Endothelial cell of umbilical vein (primary cell): ENCODE data around the gene KAZN. TPM values are rescaled to one million over a fixed set of nuclear protein-coding genes. Genes with fewer than 3 reads are reported as not detected.

Experiments
- BruUV-seq: library from RNA; stranded (reverse); fragments of 400-500 nt; replicated peaks from 2 replicates; lab custom pipeline; 2021; lab: Mats Ljungman, UMichigan
- CTCF ChIA-PET: fragments of 300-600, 350-600 bp; sonication (Branson Sonifier 250); formaldehyde crosslinking; loops from one replicate; lab custom pipeline; 2021; ENCODE audit warnings: antibody characterized with exemption, inconsistent platforms; lab: Charles Lee
- POLR2A ChIA-PET: fragments of 300-600, 350-600 bp; sonication (Branson Sonifier 250); formaldehyde crosslinking; loops from one replicate; lab custom pipeline; 2021; ENCODE audit warnings: antibody characterized with exemption, inconsistent platforms; lab: Charles Lee
- DNase-seq: peaks from one replicate; pipeline ENCODE4 v3.0.0-alpha.2; 2011; ENCODE audit warnings: low read depth, low spot score
- FAIRE-seq: peaks from 2 replicates; lab custom pipeline; 2011; peaks lifted over from hg19 to GRCh38; lab: Jason Lieb, UNC
- H2AFZ ChIP-seq: 2 replicates; pipeline ENCODE4 v1.6.0; 2012; ENCODE audit warnings: low read depth, low read length, control low read depth, inconsistent platforms
- H3K27ac ChIP-seq: 2 replicates; pipeline ENCODE4 v1.5.1; 2011; ENCODE audit warnings: low read depth, mild to moderate bottlenecking, control low read depth, low read length, moderate library complexity; ENCODE audit not compliant: insufficient read depth
- H3K27me3 ChIP-seq, 2 experiments: 2 replicates each; pipeline versions ENCODE4 v1.6.0 to v1.6.1; 2011; ENCODE audit warnings: low read length in 2 of 2, mixed read lengths in 1 of 2; ENCODE audit not compliant: control insufficient read depth in 2 of 2, insufficient read depth in 2 of 2
- H3K36me3 ChIP-seq, 2 experiments: 2 replicates in 1 of 2; 3 replicates in 1 of 2; pipeline ENCODE4 v1.5.1; 2011; ENCODE audit warnings: low read length in 2 of 2, mild to moderate bottlenecking in 1 of 2, moderate library complexity in 1 of 2; ENCODE audit not compliant: control insufficient read depth in 2 of 2, insufficient read depth in 2 of 2; ENCODE audit errors: extremely low read depth in 1 of 2
- H3K4me1 ChIP-seq: 3 replicates; pipeline ENCODE4 v1.5.1; 2011; ENCODE audit warnings: mild to moderate bottlenecking, low read length; ENCODE audit not compliant: control insufficient read depth, insufficient read depth; ENCODE audit errors: extremely low read depth
- H3K4me2 ChIP-seq: 2 replicates; pipeline ENCODE4 v1.6.1; 2011; ENCODE audit warnings: low read length, control low read depth, mixed read lengths; ENCODE audit not compliant: insufficient read depth
- H3K4me3 ChIP-seq, 3 experiments: fragments of 200-600 bp in 1 of 3; sonication (generic), shearing (Covaris generic) in 1 of 3; replicated peaks in 1 of 3; 2 replicates each; pipeline ENCODE4 v1.5.1; 2011 to 2016; ENCODE audit warnings: control low read depth in 3 of 3, low read length in 3 of 3, mild to moderate bottlenecking in 2 of 3, inconsistent platforms in 1 of 3, low read depth in 1 of 3, moderate library complexity in 1 of 3; ENCODE audit not compliant: insufficient read depth in 1 of 3
- H3K79me2 ChIP-seq: 2 replicates; pipeline ENCODE4 v1.6.0; 2012; ENCODE audit warnings: low read length, inconsistent platforms; ENCODE audit not compliant: control insufficient read depth, insufficient read depth
- H3K9ac ChIP-seq: replicated peaks from 2 replicates; pipeline ENCODE3; 2011; ENCODE audit warnings: low read length, control low read depth; ENCODE audit not compliant: insufficient read depth; ENCODE audit errors: extremely low read depth
- H3K9me1 ChIP-seq: replicated peaks from 3 replicates; pipeline ENCODE4 v1.6.0; 2011; ENCODE audit warnings: mild to moderate bottlenecking, low read length; ENCODE audit not compliant: control insufficient read depth, insufficient read depth; ENCODE audit errors: extremely low read depth
- H3K9me3 ChIP-seq: replicated peaks from 2 replicates; pipeline ENCODE4 v1.5.1; 2012; ENCODE audit warnings: low read length, inconsistent platforms; ENCODE audit not compliant: control insufficient read depth, insufficient read depth
- H4K20me1 ChIP-seq: replicated peaks from 2 replicates; pipeline ENCODE3; 2011; ENCODE audit warnings: mild to moderate bottlenecking, low read length; ENCODE audit not compliant: control insufficient read depth, insufficient read depth; ENCODE audit errors: extremely low read depth
- CTCF ChIP-seq, 2 donors: IDR thresholded peaks; 1 replicate in 1 of 2; 2 replicates in 1 of 2; pipeline ENCODE4 v1.5.1; 2011; ENCODE audit warnings: low read length in 2 of 2, mild to moderate bottlenecking in 2 of 2, moderate library complexity in 2 of 2, control low read depth in 1 of 2, inconsistent platforms in 1 of 2, low read depth in 1 of 2; ENCODE audit not compliant: insufficient read depth in 1 of 2; ENCODE audit errors: extremely low read depth in 1 of 2
- EZH2 ChIP-seq: IDR thresholded peaks from 2 replicates; pipeline ENCODE4 v1.6.1; 2012; ENCODE audit warnings: borderline replicate concordance, low read depth, mild to moderate bottlenecking, moderate library complexity, low read length, inconsistent platforms; ENCODE audit not compliant: severe bottlenecking
- FOS ChIP-seq: IDR thresholded peaks from 2 replicates; pipeline ENCODE4 v1.6.1; 2011; ENCODE audit warnings: mild to moderate bottlenecking, low read length, moderate library complexity, borderline replicate concordance; ENCODE audit not compliant: insufficient read depth
- GATA2 ChIP-seq: IDR thresholded peaks from 2 replicates; pipeline ENCODE4 v1.7.0; 2011; ENCODE audit warnings: low read depth, mild to moderate bottlenecking, moderate library complexity, mixed read lengths, low read length; ENCODE audit not compliant: insufficient read length, insufficient read depth
- JUN ChIP-seq: IDR thresholded peaks from 2 replicates; pipeline ENCODE4 v1.6.1; 2011; ENCODE audit warnings: borderline replicate concordance, low read depth; ENCODE audit not compliant: insufficient read length, insufficient read depth
- MAX ChIP-seq: IDR thresholded peaks from 2 replicates; pipeline ENCODE4 v1.6.1; 2011; ENCODE audit not compliant: insufficient read depth, insufficient read length
- MYC ChIP-seq: IDR thresholded peaks from one replicate; pipeline ENCODE4 v1.6.1; 2011; ENCODE audit warnings: mild to moderate bottlenecking, low read depth, low read length
- POLR2A ChIP-seq: IDR thresholded peaks from 2 replicates; pipeline ENCODE4 v1.6.1; 2012; ENCODE audit warnings: low read depth, mild to moderate bottlenecking, control low read depth, low read length
- POLR2AphosphoS5 ChIP-seq: IDR thresholded peaks from 2 replicates; pipeline ENCODE4 v1.6.1; 2012; ENCODE audit warnings: low read depth, mild to moderate bottlenecking, control low read depth, low read length, moderate library complexity; ENCODE audit not compliant: insufficient read depth
- dilution Hi-C: fragments of 300-500 bp; cut with MboI; formaldehyde crosslinking; loops from one replicate; pipeline ENCODE4 v1.15.0; 2019; ENCODE audit warnings: low sequenced_read_pairs; ENCODE audit not compliant: extremely low pct_ligation_motif_present
- intact Hi-C: fragments of 100-400 bp; cut with micrococcal nuclease; formaldehyde crosslinking; loops from one replicate; pipeline ENCODE4 v1.10.0; 2022
- polyA plus RNA-seq, 4 experiments: library from polyadenylated mRNA; depleted of rRNA in 3 of 4; stranded (reverse) in 3 of 4; unstranded in 1 of 4; fragments of >200 nt; gene quantifications; 2 replicates each; pipeline versions ENCODE4 v1.2.1 to v1.2.3, GENCODE V29; 2011 to 2012; ENCODE audit warnings: missing spikeins in 1 of 4
- total RNA-seq: library from RNA; stranded (reverse); gene quantifications from 2 replicates; pipeline ENCODE4 v1.2.3, GENCODE V29; 2021

Gene KAZN
- total and polyA plus RNA-seq, 2 donors (not counting 3 experiments of a cell fraction or from before 2014, with no cell fraction given) = 1.6 to 5.8 TPM

- intact Hi-C loops (no loop called here), dilution Hi-C loops (no loop called here)
- ChIA-PET POLR2A (no interaction called here), CTCF (no interaction called here)
- DNase-seq = no peak
- no peak for TF ChIP-seq FOS
- no peak for TF ChIP-seq POLR2A
- no peak for TF ChIP-seq EZH2
- TF ChIP-seq MAX = no peak
- no peaks in the 10 kb centered on the region for H3K4me1 ChIP-seq
- H3K9me1 ChIP-seq = no peaks in the 10 kb centered on the region
- H3K9me3 ChIP-seq = peaks cover 4% of the 10 kb centered on the region
- no TSS peak for BruUV-seq
- H4K20me1 ChIP-seq = no peaks in the 10 kb centered on the region
- H3K79me2 ChIP-seq = no peaks in the 10 kb centered on the region
- H3K27me3 ChIP-seq = no peaks in the 10 kb centered on the region
- H3K27ac ChIP-seq = no peak overlapping the region
- H3K4me3 ChIP-seq = no peak overlapping the region
- H2AFZ ChIP-seq = no peak overlapping the region
- FAIRE-seq = no peak
- H3K36me3 ChIP-seq = no peaks in the 10 kb centered on the region
- H3K9ac ChIP-seq = no peak overlapping the region
- H3K4me2 ChIP-seq = no peak overlapping the region
These were observed 78.9 kb downstream of the KAZN start for GRCh38 chr1:14677292-14677971.

- CTCF ChIA-PET = no interaction called here
- FAIRE-seq = no peak
These were observed 79.6 kb downstream of the KAZN start for GRCh38 chr1:14678011-14678638.

More at GRCh38 chr1:14678011-14678638, 79.6 kb downstream of the KAZN start:
- Histone ChIP-seq H3K9me1 (no peaks in the 10 kb centered on the region), H3K4me3 (no peak overlapping the region), H3K4me1 (no peaks in the 10 kb centered on the region), H2AFZ (no peak overlapping the region), H3K36me3 (no peaks in the 10 kb centered on the region), H3K27me3 (no peaks in the 10 kb centered on the region), H3K79me2 (no peaks in the 10 kb centered on the region), H4K20me1 (no peaks in the 10 kb centered on the region), H3K9ac (no peak overlapping the region), H3K9me3 (peaks cover 2% of the 10 kb centered on the region), H3K27ac (no peak overlapping the region), H3K4me2 (no peak overlapping the region)
- no TSS peak for BruUV-seq
- POLR2A ChIA-PET = no interaction called here
- no peak for TF ChIP-seq FOS
- no peak for TF ChIP-seq MYC
- no peak for TF ChIP-seq POLR2AphosphoS5
- no peak for TF ChIP-seq MAX
- TF ChIP-seq CTCF (IDR thresholded peaks at IDR 0.05; ENCODE audit: extremely low read depth in 1 of 2, insufficient read depth in 1 of 2, low read depth in 1 of 2, low read length in 2 of 2) = no peak
- no peak for TF ChIP-seq JUN
- no peak for TF ChIP-seq POLR2A
- TF ChIP-seq EZH2 = no peak
- TF ChIP-seq GATA2 = no peak
- dilution Hi-C loops = no loop called here
- intact Hi-C loops = no loop called here
- no peak for DNase-seq
